Brain microvascular endothelial cell (primary cell): ENCODE results near the gene PNPLA7.

Source experiments
- DNase-seq: peaks from one replicate; pipeline ENCODE4 v3.0.0-alpha.2; 2020
- H3K27ac ChIP-seq: fragments of 250-450 bp; sonication (Bioruptor Pico); 2 replicates; pipeline ENCODE4 v1.5.1; 2020; ENCODE audit warnings: mild to moderate bottlenecking, moderate library complexity
- H3K27me3 ChIP-seq: fragments of 250-450 bp; sonication (Bioruptor Pico); replicated peaks from 2 replicates; pipeline ENCODE4 v1.5.1; 2020; ENCODE audit warnings: mild to moderate bottlenecking
- H3K36me3 ChIP-seq: fragments of 250-450 bp; sonication (Bioruptor Pico); replicated peaks from 2 replicates; pipeline ENCODE4 v1.5.1; 2020; ENCODE audit warnings: mild to moderate bottlenecking
- H3K4me3 ChIP-seq: 2 replicates; pipeline ENCODE4 v1.5.1; 2011; ENCODE audit warnings: low read depth, mild to moderate bottlenecking, control low read depth, low read length, moderate library complexity
- CTCF ChIP-seq: IDR thresholded peaks from 2 replicates; pipeline ENCODE4 v1.5.1; 2011; ENCODE audit warnings: low read depth, mild to moderate bottlenecking, moderate library complexity, low read length, control low read depth, inconsistent platforms; ENCODE audit errors: missing control alignments
- in situ Hi-C: cut with HindIII; loops from 2 replicates; pipeline ENCODE4 v1.10.0; 2017; ENCODE audit warnings: low sequenced_read_pairs, low pct_ligation_motif_present

The PNPLA7 gene

DNA sequence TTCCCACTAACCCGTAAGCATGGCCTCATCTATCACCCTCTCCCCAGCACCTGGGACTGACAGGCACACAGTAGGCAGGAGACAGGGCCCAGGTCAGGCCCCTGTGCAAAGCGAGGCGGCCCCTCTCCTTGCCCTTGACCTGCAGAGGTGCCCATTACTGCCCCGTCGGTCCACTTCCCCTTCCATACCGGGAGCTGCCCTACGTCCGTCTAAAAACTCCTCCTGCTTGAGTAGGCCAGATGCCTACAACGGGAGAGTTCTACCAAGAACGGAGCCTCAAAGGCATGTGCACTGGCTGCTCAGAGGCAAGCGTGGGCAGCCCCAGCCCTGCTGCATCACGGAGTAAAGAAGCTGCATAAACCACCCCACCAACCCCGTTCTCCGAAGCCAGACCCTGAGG lies 33.1 kb upstream of the PNPLA7 start:
- Histone ChIP-seq H3K36me3 (peaks cover 42% of the 10 kb centered on the region), H3K27ac (no peak overlapping the region), H3K27me3 (no peaks in the 10 kb centered on the region), H3K4me3 (no peak overlapping the region)
- no peak for TF ChIP-seq CTCF
- no peak for DNase-seq
- in situ Hi-C loops: no loop called here

DNA sequence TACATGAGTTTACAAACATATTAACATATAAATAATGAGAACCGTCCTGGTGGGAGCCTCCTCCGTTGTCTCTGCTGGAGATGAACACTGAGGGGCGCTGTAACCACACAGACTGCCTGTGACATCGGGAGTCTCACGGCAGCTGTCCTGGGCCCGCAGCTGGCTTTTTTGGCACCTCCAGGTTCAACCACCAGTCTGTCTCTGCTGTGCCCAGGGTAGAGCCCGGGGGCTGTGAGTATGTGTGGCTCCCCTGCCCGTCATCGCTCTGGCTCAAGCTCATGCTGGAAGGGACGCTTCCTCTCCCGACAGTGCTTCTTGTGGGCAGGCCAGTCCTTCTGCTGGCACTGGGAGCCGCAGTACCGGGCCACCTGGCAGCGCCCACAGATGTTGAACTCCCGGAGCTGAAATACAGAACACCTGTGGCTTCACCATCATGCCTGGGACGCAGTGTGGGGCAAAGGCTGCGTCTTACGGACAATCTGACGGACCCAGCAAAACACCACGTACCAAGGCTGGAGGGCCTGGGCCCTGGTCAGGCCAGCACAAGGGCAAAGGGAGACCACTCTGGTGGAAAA lies 32.2 kb upstream of the PNPLA7 start:
- in situ Hi-C loops: no loop called here
- H3K4me3 ChIP-seq: no peak overlapping the region
- H3K36me3 ChIP-seq: peaks cover 39% of the 10 kb centered on the region
- no peaks in the 10 kb centered on the region for H3K27me3 ChIP-seq
- DNase-seq: no peak
- TF ChIP-seq CTCF: peak; percentile 43
- H3K27ac ChIP-seq: no peak overlapping the region

DNA sequence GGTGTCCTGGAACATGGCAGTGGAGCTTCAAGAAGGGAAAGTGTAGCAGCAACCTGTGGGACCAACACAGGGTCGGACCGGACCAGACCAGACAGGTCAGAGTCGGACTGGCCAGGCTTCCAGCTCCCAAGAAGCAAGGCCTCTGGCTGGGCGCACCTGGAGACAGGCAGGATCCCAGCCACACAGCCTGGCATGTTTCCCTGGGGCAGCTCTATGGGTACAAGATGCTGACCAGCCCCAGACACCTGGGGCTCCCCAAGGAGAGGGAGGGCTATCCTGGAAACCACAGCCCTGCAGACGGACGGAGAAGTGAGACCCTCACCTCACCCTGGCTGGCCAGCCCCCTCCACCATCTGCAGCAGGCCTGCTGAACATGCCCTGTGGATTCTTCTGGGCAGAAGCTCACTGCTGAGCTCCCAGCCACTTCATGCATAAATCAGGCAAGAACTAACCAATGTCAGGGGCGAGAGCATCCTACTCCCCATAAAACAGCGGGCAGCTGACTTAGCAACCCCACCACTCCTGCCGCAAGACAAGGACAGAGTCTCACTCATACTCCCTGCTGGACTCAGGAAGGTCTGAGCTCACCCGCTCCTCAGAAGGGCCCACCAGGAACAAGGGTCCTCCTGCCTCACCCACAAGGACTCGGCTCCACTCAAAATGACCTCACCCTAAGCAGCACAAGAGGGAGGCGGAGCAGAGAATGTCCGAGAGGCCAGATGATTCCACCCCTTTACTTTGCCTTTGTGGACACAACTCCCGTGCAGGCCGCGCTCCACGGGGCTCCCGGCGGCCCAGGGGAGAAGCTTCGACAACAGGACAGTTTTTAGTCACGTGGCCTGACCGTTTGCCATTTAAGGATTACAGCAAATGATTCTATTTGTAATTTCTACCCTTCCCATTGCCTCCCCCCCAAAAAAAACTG lies 31.4 kb upstream of the PNPLA7 start:
- in situ Hi-C loops: no loop called here
- no peak overlapping the region for H3K4me3 ChIP-seq
- TF ChIP-seq CTCF: no peak
- H3K27ac ChIP-seq: no peak overlapping the region
- H3K27me3 ChIP-seq: no peaks in the 10 kb centered on the region
- no peak for DNase-seq
- peaks cover 31% of the 10 kb centered on the region for H3K36me3 ChIP-seq

DNA sequence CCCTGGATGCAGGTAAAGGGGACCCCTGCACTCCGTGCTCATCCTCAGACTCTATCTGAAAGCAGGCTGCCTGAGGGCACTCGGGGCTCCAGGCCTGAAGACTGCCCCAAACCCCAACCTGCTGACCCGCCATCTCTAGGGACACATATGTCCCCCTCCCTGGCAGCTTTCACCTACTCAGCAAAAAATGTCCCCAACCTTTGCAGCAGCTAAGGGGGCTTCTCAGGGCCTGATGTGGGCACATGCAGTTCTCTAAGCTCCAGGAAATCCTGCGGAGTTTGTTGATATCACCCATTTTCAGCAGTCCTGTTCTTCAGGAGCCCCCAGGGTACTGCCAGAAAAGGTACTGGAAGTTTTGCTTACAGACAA lies 30.7 kb upstream of the PNPLA7 start:
- DNase-seq: no peak
- peaks cover 34% of the 10 kb centered on the region for H3K36me3 ChIP-seq
- H3K27ac ChIP-seq: no peak overlapping the region
- in situ Hi-C loops: no loop called here
- no peak overlapping the region for H3K4me3 ChIP-seq
- TF ChIP-seq CTCF: no peak
- no peaks in the 10 kb centered on the region for H3K27me3 ChIP-seq

DNA sequence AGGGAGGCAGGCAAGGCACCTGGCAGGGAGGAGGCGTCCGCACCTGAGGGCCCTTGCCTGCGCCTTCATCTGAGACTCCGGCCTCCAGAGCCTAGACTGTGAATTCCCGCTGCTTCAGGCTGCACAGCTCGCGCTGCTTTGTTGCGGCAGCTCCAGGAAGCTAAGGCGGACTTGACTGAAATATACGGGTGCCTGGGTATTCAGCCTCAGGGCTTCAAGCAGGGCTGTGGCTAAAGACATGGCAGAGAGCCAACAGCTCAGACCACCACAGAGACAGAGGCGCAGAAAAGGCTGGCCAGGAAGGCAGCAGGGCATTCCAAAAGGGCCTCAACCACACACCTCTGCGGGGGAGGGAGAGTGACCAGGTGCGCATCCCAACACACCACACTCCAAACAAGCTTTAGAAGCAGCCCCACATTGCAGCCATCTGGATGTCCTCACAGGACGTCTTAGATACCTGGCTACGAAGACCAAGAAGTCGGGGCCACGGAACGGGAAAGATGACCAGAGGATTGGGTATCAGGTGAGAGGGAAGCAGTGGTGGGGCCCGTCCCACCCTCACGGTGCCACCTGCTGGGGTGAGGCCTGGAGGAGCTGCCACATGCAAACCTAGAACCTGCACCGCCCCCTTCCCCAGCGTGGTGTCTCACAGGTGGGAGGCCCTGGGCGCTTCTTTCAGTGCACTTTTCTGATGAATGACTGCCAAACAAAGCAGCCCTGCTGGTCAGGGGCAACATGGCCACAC lies 30.2 kb upstream of the PNPLA7 start:
- no peak overlapping the region for H3K4me3 ChIP-seq
- TF ChIP-seq CTCF: no peak
- no peaks in the 10 kb centered on the region for H3K27me3 ChIP-seq
- peaks cover 32% of the 10 kb centered on the region for H3K36me3 ChIP-seq
- in situ Hi-C loops: no loop called here
- no peak overlapping the region for H3K27ac ChIP-seq
- no peak for DNase-seq
